Fibroblast of skin of left biceps (primary cell): ENCODE results near the gene C6orf136.
A peak's percentile ranks its signal among the peaks of the same experiment; 100 is the strongest.

Experiments
- DNase-seq, 2 experiments: peaks; one replicate each; pipeline ENCODE4 v3.0.0-alpha.2; 2013; ENCODE audit warnings: low read depth in 2 of 2

C6orf136 gene

GRCh38 chr6:30646450-30647241, at the start of gene C6orf136:
TSS of gene C6orf136 (plus strand) at chr6:30647133. CDS start at chr6:30647232, 99 bp downstream.
- peak; percentile 72 to 76 for DNase-seq

GRCh38 chr6:30597315-30598144, 49.4 kb upstream of the C6orf136 start:
- peak in 1 of 2 experiments; percentile 42 for DNase-seq

GRCh38 chr6:30598912-30599624, 47.9 kb upstream of the C6orf136 start:
- DNase-seq = no peak

GRCh38 chr6:30599625-30600324, 47.2 kb upstream of the C6orf136 start:
- no peak for DNase-seq

GRCh38 chr6:30600451-30600961, 46.4 kb upstream of the C6orf136 start:
- DNase-seq = no peak

- DNase-seq = no peak
These were observed 45.5 kb upstream of the C6orf136 start for GRCh38 chr6:30601436-30601814.

- no peak for DNase-seq
These were observed 44.9 kb upstream of the C6orf136 start for GRCh38 chr6:30601815-30602641.

- DNase-seq = no peak
These were observed 43.0 kb upstream of the C6orf136 start for GRCh38 chr6:30603961-30604360.

GRCh38 chr6:30610065-30610464, 36.9 kb upstream of the C6orf136 start:
- DNase-seq = no peak

GRCh38 chr6:30611150-30611855, 35.6 kb upstream of the C6orf136 start:
- DNase-seq = no peak

- DNase-seq = no peak
These were observed 35.1 kb upstream of the C6orf136 start for GRCh38 chr6:30611856-30612194.

GRCh38 chr6:30612213-30612612, 34.7 kb upstream of the C6orf136 start:
- no peak for DNase-seq

GRCh38 chr6:30612687-30613248, 34.2 kb upstream of the C6orf136 start:
- no peak for DNase-seq

GRCh38 chr6:30613251-30614043, 33.5 kb upstream of the C6orf136 start:
- DNase-seq = no peak

- no peak for DNase-seq
These were observed 32.7 kb upstream of the C6orf136 start for GRCh38 chr6:30614044-30614842.

- DNase-seq = peak; percentile 96 to 97
These were observed 32.1 kb upstream of the C6orf136 start for GRCh38 chr6:30614843-30615218.

- peak; percentile 90 to 91 for DNase-seq
These were observed 31.5 kb upstream of the C6orf136 start for GRCh38 chr6:30615219-30615957.
